Endodermal cell (in vitro differentiated cells): ENCODE measurements around the gene PIAS3. TPM values are rescaled to one million over a fixed set of nuclear protein-coding genes. Genes with fewer than 3 reads are reported as not detected.
A peak's percentile ranks its signal among the peaks of the same experiment; 100 is the strongest.

ENCODE experiments used
- DNase-seq: peaks from one replicate; pipeline ENCODE4 v3.0.0-alpha.2; 2017
- H3K27ac ChIP-seq: 2 replicates; pipeline ENCODE4 v1.5.1; 2013; ENCODE audit warnings: mild to moderate bottlenecking, low read depth, low read length, moderate library complexity
- H3K27me3 ChIP-seq: 2 replicates; pipeline ENCODE4 v1.6.1; 2013; ENCODE audit warnings: mild to moderate bottlenecking, low read length, moderate library complexity; ENCODE audit not compliant: insufficient read depth, control insufficient read depth, poor library complexity, severe bottlenecking
- H3K36me3 ChIP-seq: 2 replicates; pipeline ENCODE4 v1.7.0; 2013; ENCODE audit warnings: mild to moderate bottlenecking, low read length, moderate library complexity; ENCODE audit not compliant: control insufficient read depth, insufficient read depth
- H3K4me1 ChIP-seq: one replicate; pipeline ENCODE4 v1.7.0; 2013; ENCODE audit warnings: low read length; ENCODE audit not compliant: control insufficient read depth, insufficient read depth
- H3K4me3 ChIP-seq: 2 replicates; pipeline ENCODE4 v1.5.1; 2013; ENCODE audit warnings: mild to moderate bottlenecking, low read length, moderate library complexity
- H3K9ac ChIP-seq: 2 replicates; pipeline ENCODE4 v1.6.1; 2013; ENCODE audit warnings: mild to moderate bottlenecking, low read length, moderate library complexity; ENCODE audit not compliant: poor library complexity, severe bottlenecking; ENCODE audit errors: extremely low read depth
- H3K9me3 ChIP-seq: 2 replicates; pipeline ENCODE4 v1.6.1; 2013; ENCODE audit warnings: mild to moderate bottlenecking, low read length, moderate library complexity; ENCODE audit not compliant: control insufficient read depth
- H3K27ac Mint-ChIP-seq: 2 replicates; pipeline ENCODE4 v1.8.0; 2020; ENCODE audit warnings: mixed read lengths
- H3K27me3 Mint-ChIP-seq: 2 replicates; pipeline ENCODE4 v1.8.0; 2021; ENCODE audit warnings: mild to moderate bottlenecking, mixed read lengths; ENCODE audit not compliant: insufficient read depth
- H3K36me3 Mint-ChIP-seq: 2 replicates; pipeline ENCODE4 v1.8.0; 2020; ENCODE audit warnings: low read depth, mixed read lengths
- H3K4me1 Mint-ChIP-seq: 2 replicates; pipeline ENCODE4 v1.8.0; 2020; ENCODE audit warnings: mixed read lengths
- H3K4me3 Mint-ChIP-seq: 2 replicates; pipeline ENCODE4 v1.8.0; 2020; ENCODE audit warnings: mild to moderate bottlenecking, moderate library complexity, mixed read lengths
- H3K9me3 Mint-ChIP-seq: 2 replicates; pipeline ENCODE4 v1.8.0; 2020; ENCODE audit warnings: mild to moderate bottlenecking, mixed read lengths
- whole genome bisulfite sequencing, 2 experiments: methylation state at CpG; one replicate each; pipeline versions ENCODE4 v1.1.5 to v1.1.7; 2013; ENCODE audit warnings: missing lambda C conversion rate in 2 of 2, mixed read lengths in 1 of 2; ENCODE audit not compliant: insufficient coverage in 1 of 2, insufficient read length in 1 of 2; 5-methylcytosine and 5-hydroxymethylcytosine counted together
- total RNA-seq, 2 donors: library from RNA; stranded (reverse); fragmentation: NEBNext Ultra II Directional in 1 of 2; extraction: Animal tissue kit (Norgen Biotek cat#: 25700) in 1 of 2; gene quantifications; 2 replicates in 1 of 2; 3 replicates in 1 of 2; pipeline ENCODE4 v1.2.1, GENCODE V29; 2021
- TF ChIP-seq, protein P1 (sequence below): fragments of 200-600 bp; sonication (generic); conservative IDR thresholded peaks from 2 replicates; pipeline ENCODE4 v1.5.0; 2021; ENCODE audit warnings: antibody characterized with exemption, mild to moderate bottlenecking

PIAS3 gene
- total RNA-seq, 2 donors from 2014 or later, result 44.8 to 53.4 TPM

DNA sequence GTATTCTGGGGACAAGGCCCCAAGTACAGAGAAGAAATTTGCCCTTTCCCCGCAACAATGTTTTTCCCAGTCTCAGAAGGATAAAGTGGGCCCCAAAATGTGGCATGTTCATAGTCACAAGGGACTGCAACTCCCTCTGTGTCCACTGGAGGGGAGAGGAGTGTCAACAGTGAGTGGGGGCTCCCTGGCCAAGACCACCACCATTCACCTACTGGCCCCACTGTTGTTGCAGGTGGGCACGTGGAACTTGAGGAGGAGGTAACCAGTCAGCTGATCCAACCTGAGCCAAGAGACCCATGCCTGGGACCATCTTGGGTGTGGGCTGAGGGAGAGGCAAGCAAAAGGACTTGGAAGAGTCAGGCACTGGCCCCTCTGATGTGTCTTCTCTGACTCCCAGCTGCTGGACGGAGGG, 12.7 kb downstream of the PIAS3 start:
- Histone ChIP-seq H3K4me3 (peak overlapping the region; percentile 72), H3K9ac (no peak overlapping the region), H3K27ac (no peak overlapping the region), H3K9me3 (no peaks in the 10 kb centered on the region), H3K4me1 (peaks cover 4% of the 10 kb centered on the region), H3K27me3 (no peaks in the 10 kb centered on the region), H3K36me3 (peaks cover 55% of the 10 kb centered on the region)
- TF ChIP-seq, protein P1, sequence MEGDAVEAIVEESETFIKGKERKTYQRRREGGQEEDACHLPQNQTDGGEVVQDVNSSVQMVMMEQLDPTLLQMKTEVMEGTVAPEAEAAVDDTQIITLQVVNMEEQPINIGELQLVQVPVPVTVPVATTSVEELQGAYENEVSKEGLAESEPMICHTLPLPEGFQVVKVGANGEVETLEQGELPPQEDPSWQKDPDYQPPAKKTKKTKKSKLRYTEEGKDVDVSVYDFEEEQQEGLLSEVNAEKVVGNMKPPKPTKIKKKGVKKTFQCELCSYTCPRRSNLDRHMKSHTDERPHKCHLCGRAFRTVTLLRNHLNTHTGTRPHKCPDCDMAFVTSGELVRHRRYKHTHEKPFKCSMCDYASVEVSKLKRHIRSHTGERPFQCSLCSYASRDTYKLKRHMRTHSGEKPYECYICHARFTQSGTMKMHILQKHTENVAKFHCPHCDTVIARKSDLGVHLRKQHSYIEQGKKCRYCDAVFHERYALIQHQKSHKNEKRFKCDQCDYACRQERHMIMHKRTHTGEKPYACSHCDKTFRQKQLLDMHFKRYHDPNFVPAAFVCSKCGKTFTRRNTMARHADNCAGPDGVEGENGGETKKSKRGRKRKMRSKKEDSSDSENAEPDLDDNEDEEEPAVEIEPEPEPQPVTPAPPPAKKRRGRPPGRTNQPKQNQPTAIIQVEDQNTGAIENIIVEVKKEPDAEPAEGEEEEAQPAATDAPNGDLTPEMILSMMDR, result peak; percentile 77
- no peaks in the 10 kb centered on the region for H3K4me1 Mint-ChIP-seq
- peak overlapping the region; percentile 41 for H3K27ac Mint-ChIP-seq
- no peaks in the 10 kb centered on the region for H3K9me3 Mint-ChIP-seq
- peaks cover 41% of the 10 kb centered on the region for H3K36me3 Mint-ChIP-seq
- 92 to 93% methylated on average over 2 to 3 of the region's 3 CpGs for WGBS, 2 experiments
- H3K27me3 Mint-ChIP-seq, result no peaks in the 10 kb centered on the region
- H3K4me3 Mint-ChIP-seq, result no peak overlapping the region
- peak; percentile 82 for DNase-seq

DNA sequence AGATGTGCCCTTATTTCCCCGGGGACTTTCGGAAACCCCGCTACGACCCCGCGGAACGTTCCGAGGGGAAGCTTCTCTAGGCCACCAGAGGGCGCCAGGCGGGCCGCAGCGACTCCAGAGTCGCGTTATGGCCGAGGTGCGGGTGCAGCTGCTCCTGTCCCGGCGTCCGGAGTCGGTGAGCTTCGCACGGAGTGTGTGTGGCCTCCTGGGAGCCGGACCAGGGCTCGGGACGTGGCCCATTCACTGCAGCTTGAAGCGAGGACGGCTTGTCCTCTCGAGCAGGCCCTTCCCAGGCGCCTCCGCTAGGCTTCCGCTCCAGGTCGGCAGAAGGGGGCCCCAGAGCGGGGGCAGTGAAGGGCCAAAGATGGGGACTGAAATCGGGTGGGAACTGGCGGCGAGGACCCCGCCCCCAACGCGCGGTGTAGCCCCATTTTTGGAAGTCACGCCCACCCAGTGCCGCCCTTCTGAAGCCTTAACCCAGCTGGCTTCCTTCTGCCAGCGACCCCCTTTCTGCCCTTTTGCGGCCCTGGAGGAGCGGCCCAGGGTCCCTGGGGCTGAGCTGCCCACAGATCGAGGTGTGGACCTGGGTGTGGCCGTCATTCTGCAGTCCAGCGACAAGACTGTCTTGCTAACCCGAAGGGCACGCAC, 13.2 kb downstream of the PIAS3 start, which contains the start of gene NUDT17:
Gene NUDT17, plus strand, starts transcription at position 117 of the 648 bp plus-strand sequence. Its CDS starts 11 bp downstream, at position 128.
- H3K9me3 Mint-ChIP-seq, result no peaks in the 10 kb centered on the region
- TF ChIP-seq, protein P1, result peak; percentile 99
- no peaks in the 10 kb centered on the region for H3K4me1 Mint-ChIP-seq
- H3K27ac Mint-ChIP-seq, result peak within 1 kb of the TSS; percentile 41
- H3K27me3 Mint-ChIP-seq, result no peaks in the 10 kb centered on the region
- Histone ChIP-seq H3K9ac (peak within 1 kb of the TSS; percentile 43), H3K9me3 (no peaks in the 10 kb centered on the region), H3K27ac (no peak within 1 kb of the TSS), H3K27me3 (no peaks in the 10 kb centered on the region), H3K36me3 (peaks cover 56% of the 10 kb centered on the region), H3K4me1 (peaks cover 4% of the 10 kb centered on the region), H3K4me3 (peak within 1 kb of the TSS; percentile 72)
- peak; percentile 94 for DNase-seq
- peaks cover 41% of the 10 kb centered on the region for H3K36me3 Mint-ChIP-seq
- H3K4me3 Mint-ChIP-seq, result no peak within 1 kb of the TSS
- WGBS, 2 experiments, result 4 to 6% methylated on average over 23 to 50 of the region's 50 CpGs

DNA sequence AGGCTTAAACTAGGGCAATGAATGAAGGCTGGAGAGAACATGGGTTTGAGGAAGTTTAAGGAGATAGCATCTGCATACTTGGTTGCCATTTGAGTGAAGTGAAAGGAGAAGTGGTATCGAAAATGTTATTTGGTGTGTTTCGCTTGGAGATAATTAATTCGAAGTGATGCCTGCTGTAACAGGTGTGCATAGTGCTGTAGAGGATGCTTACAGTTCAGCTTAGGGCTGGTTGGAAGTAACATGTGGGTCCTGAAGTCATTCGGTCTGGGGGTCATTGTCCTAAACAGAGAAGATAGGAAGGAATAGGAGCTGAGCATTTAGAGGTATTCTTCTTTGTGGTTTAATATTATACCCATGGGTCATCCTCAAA, 13.8 kb downstream of the PIAS3 start:
- WGBS, 2 experiments, result 28 to 43% methylated on average over 4 of the region's 4 CpGs
- Histone ChIP-seq H3K9ac (no peak overlapping the region), H3K4me3 (peak overlapping the region; percentile 72), H3K27me3 (no peaks in the 10 kb centered on the region), H3K9me3 (no peaks in the 10 kb centered on the region), H3K4me1 (peaks cover 4% of the 10 kb centered on the region), H3K27ac (no peak overlapping the region), H3K36me3 (peaks cover 56% of the 10 kb centered on the region)
- no peaks in the 10 kb centered on the region for H3K27me3 Mint-ChIP-seq
- no peak overlapping the region for H3K4me3 Mint-ChIP-seq
- TF ChIP-seq, protein P1, result no peak
- H3K4me1 Mint-ChIP-seq, result no peaks in the 10 kb centered on the region
- H3K9me3 Mint-ChIP-seq, result no peaks in the 10 kb centered on the region
- H3K27ac Mint-ChIP-seq, result no peak overlapping the region
- H3K36me3 Mint-ChIP-seq, result peaks cover 38% of the 10 kb centered on the region
- DNase-seq, result no peak
